Measurements from ENCODE around the gene NHLRC1.
"Not testable (repeated sequence)": the region's sequence is repeated elsewhere in the genome, so short reads cannot be mapped to it uniquely, and the experiment has no call there.

DNA sequence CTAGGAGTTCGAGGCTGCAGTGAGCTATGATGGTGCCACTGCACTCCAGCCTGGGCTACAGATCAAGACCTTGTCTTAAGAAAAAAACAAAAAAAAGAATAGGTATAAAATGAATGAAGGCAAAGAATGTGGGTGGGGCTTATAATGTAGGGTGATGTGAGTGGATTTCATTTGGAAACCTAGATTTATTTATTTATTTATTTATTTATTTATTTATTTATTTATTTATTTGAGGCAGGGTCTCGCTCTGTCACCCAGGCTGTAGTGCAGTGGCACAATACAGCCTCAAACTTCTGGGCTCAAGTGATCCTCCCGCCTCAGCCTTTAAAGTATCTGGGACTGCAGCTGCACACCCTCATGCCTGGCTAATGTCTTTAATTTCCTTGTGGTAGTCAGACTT, 28.9 kb upstream of the NHLRC1 start:
- TF ChIP-seq, protein P1, sequence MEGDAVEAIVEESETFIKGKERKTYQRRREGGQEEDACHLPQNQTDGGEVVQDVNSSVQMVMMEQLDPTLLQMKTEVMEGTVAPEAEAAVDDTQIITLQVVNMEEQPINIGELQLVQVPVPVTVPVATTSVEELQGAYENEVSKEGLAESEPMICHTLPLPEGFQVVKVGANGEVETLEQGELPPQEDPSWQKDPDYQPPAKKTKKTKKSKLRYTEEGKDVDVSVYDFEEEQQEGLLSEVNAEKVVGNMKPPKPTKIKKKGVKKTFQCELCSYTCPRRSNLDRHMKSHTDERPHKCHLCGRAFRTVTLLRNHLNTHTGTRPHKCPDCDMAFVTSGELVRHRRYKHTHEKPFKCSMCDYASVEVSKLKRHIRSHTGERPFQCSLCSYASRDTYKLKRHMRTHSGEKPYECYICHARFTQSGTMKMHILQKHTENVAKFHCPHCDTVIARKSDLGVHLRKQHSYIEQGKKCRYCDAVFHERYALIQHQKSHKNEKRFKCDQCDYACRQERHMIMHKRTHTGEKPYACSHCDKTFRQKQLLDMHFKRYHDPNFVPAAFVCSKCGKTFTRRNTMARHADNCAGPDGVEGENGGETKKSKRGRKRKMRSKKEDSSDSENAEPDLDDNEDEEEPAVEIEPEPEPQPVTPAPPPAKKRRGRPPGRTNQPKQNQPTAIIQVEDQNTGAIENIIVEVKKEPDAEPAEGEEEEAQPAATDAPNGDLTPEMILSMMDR (IDR thresholded peaks at IDR 0.05), result not testable (repeated sequence)
- TF ChIP-seq EP300, POLR2A (IDR thresholded peaks at IDR 0.05): not testable (repeated sequence)
